NT2/D1 (cell line): ENCODE results near the gene MGARP.
"Not testable (repeated sequence)": the region's sequence is repeated elsewhere in the genome, so short reads cannot be mapped to it uniquely, and the experiment has no call there.

ENCODE experiments used
- YY1 ChIP-seq: IDR thresholded peaks from 2 replicates; pipeline ENCODE4 v1.6.1; 2011; ENCODE audit not compliant: insufficient read length, insufficient read depth
- ZNF274 ChIP-seq: IDR thresholded peaks from 2 replicates; pipeline ENCODE4 v1.6.1; 2011; ENCODE audit warnings: mild to moderate bottlenecking, low read depth, low read length

GRCh38 chr4:139255581-139255980 lies 24.4 kb downstream of the MGARP start:
- not testable (repeated sequence) for TF ChIP-seq ZNF274, YY1
